ENCODE results near the gene ASCC1. TPM values are rescaled to one million over a fixed set of nuclear protein-coding genes. Genes with fewer than 3 reads are reported as not detected.
A peak's percentile ranks its signal among the peaks of the same experiment; 100 is the strongest.

The ASCC1 gene
- total and polyA plus RNA-seq, 2 of the 13 experiments (the other 11 are each of a cell fraction or from before 2014, with no cell fraction given), result 21.6 to 30.1 TPM

GRCh38 chr10:72048450-72049124, 167.5 kb downstream of the ASCC1 start (continued):
- TF ChIP-seq ZNF687 (CRISPR knock-in tag; IDR thresholded peaks at IDR 0.05) (peak; percentile 25; the same call in 1 of the 2 replicates), ZNF335 (CRISPR knock-in tag; IDR thresholded peaks at IDR 0.05) (0 out of 2 replicates have a peak, but pooled peaks have one; percentile 55), SMARCC2 (IDR thresholded peaks at IDR 0.05) (no peak), ZBTB44 (CRISPR knock-in tag; IDR thresholded peaks at IDR 0.05) (0 out of 2 replicates have a peak, but pooled peaks have one; percentile 44), TBL1XR1 (IDR thresholded peaks at IDR 0.05; ENCODE audit: borderline replicate concordance, low read length, partially characterized antibody) (no peak), KMT2B (CRISPR knock-in tag; IDR thresholded peaks at IDR 0.05) (peak; percentile 42; the same call in 1 of the 2 replicates), TARDBP (CRISPR knock-in tag; IDR thresholded peaks at IDR 0.05) (peak; percentile 75), ATF3 (CRISPR knock-in tag; IDR thresholded peaks at IDR 0.05) (peak; percentile 34; the same call in 1 of the 2 replicates), SOX13 (IDR thresholded peaks at IDR 0.05) (no peak), SOX13 (CRISPR knock-in tag; conservative IDR thresholded peaks at IDR 0.05 in 1 of 2, IDR thresholded peaks at IDR 0.05 in 1 of 2) (peak in 1 of 2 experiments; percentile 37; a peak in 1 of 4 replicates), KDM5A (IDR thresholded peaks at IDR 0.05; ENCODE audit: borderline replicate concordance, low read length) (no peak), ZNF333 (CRISPR knock-in tag; IDR thresholded peaks at IDR 0.05; ENCODE audit: borderline replicate concordance) (no peak), NR2F1 (CRISPR knock-in tag; IDR thresholded peaks at IDR 0.05) (peak in 1 of 2 experiments; percentile 56; a peak in 1 of 4 replicates), CEBPB (IDR thresholded peaks at IDR 0.05; ENCODE audit: borderline replicate concordance, low read depth, low read length) (peak; percentile 89), TERF1 (CRISPR knock-in tag; IDR thresholded peaks at IDR 0.05) (no peak), MIER3 (CRISPR knock-in tag; IDR thresholded peaks at IDR 0.05; ENCODE audit: borderline replicate concordance) (peak; percentile 69; the same call in 1 of the 2 replicates), ZFX (CRISPR knock-in tag; IDR thresholded peaks at IDR 0.05; ENCODE audit: low read depth) (peak; percentile 68), POLR2AphosphoS2 (IDR thresholded peaks at IDR 0.05; ENCODE audit: low read depth, low read length) (no peak), ZNF274 (CRISPR knock-in tag; IDR thresholded peaks at IDR 0.05) (0 out of 2 replicates have a peak, but pooled peaks have one; percentile 25), DRAP1 (CRISPR knock-in tag; IDR thresholded peaks at IDR 0.05) (peak; percentile 41; the same call in 1 of the 2 replicates)

All from HepG2 (cell line).